Dedifferentiated amniotic fluid mesenchymal stem cell (primary cell): ENCODE measurements around the gene TMEM183A.

Source experiments
- DNase-seq: peaks from one replicate; pipeline ENCODE4 v3.0.0-alpha.2; 2016; ENCODE audit errors: extremely low spot score

Gene TMEM183A

DNA sequence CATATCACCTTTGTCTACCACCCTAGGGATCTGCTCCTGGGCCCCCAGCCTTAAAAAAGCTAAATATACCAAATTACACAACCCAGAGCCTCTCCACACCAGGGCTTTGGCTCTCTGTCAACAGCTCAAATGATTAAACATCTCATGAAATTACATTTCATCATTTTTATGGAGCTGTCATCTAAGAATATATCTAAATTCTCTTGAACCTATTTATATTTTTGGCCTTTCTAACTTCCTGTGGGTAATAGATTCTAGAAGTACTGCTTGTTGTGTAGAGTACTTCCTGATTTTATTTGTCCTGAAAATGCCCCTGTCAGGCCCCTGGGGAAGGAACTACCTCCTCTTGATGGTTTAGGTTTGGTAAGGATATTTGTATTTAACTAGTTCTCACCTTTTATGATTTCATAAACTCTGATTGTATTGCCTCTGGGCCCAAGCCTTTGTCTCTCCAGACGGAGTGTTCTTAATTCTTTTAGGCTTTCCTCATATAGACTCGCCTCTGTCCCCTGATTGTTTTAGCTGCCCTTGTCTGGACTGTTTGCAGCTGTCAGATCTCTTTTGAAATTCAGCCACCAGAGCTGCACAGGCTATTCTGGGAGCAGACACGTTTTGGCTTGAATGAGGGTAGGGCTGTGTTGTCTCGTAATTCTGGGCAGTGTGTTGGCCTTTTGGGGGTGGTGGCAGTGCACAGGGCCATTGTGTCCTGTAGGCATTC lies 62.0 kb downstream of the TMEM183A start:
- DNase-seq: no peak

DNA sequence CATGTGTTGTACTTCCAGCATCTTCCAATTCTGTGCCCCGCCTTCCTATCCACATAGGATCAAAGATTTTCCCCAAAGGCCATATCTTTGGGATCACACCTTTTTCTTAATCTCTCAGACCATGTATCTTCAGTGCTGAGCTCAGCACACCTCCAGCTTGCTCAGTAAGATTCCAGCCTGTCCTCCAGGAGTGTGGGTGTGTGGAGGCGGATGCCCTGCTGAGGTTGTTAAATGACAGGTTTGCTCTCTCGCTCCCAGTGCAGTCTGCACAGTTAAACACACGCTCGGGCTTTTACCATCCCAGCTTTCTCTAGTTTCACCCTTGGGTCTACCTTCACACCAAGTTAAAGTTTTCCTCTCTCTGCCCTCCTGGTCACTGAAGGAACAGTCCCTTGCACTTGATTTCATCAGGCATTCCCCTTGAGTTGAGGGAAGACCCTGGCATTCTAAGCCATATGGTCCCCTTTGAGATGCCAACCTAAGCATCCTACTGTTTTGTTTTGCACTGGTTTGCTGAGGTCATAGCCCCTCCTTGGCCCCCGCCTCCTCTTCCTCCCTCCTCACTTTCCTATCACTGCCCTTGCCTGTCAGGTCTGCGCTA lies 64.9 kb downstream of the TMEM183A start:
- no peak for DNase-seq

DNA sequence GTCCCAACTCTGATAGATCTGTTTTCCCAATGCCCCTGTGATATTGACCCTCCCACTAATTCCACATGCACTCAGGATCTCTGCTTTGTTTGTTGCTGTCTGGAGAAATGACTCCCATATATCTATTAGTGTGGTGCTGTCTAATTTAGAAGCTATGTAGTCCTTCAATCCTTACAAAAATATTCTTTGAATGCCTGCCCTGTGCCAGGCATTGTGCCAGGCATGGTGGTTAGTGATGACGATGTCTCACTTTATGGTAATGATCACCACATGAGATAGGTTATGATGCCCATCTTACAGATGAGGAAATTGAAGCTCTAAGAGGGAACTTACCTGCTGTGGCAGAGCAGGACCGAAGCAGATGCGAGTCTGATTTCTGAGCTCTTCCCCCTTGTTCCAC lies 65.7 kb downstream of the TMEM183A start:
- no peak for DNase-seq

DNA sequence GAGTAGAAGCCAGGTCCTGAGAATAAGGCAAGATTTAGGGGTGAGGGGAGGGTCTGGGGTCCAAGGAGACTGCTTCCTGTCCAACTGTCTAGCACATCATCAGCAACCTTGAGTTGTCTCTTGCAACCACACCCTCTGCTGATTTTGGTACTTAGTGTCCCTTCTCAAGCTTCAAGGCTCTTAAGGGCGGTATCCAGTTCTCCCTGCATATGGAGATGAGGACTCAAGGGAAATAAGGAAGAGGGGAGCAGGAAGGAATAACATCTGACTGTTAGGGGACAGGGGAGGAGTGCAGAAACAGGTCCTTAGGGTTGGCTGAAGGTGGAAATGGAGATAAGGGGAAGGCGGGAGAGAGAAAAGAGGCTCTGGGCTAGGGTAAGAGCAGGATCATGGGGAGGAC lies 66.3 kb downstream of the TMEM183A start:
- no peak for DNase-seq
